Immature natural killer cell (primary cell): ENCODE measurements around the gene FOSL2. TPM values are rescaled to one million over a fixed set of nuclear protein-coding genes. Genes with fewer than 3 reads are reported as not detected.
A peak's percentile ranks its signal among the peaks of the same experiment; 100 is the strongest.

Experiments used
- DNase-seq, 3 donors: peaks; one replicate each; pipeline ENCODE4 v3.0.0; 2022; ENCODE audit warnings: mixed read lengths in 1 of 3
- H3K27ac Mint-ChIP-seq, 6 donors: one replicate each; pipeline ENCODE4 v1.8.0; 2020; ENCODE audit warnings: mixed read lengths in 6 of 6, mild to moderate bottlenecking in 5 of 6, inconsistent platforms in 4 of 6, moderate library complexity in 3 of 6
- H3K27me3 Mint-ChIP-seq, 3 donors: one replicate each; pipeline ENCODE4 v1.8.0; 2020 to 2021; ENCODE audit warnings: low read depth in 3 of 3, mild to moderate bottlenecking in 3 of 3, mixed read lengths in 3 of 3, moderate library complexity in 3 of 3, inconsistent platforms in 1 of 3
- H3K36me3 Mint-ChIP-seq, 3 donors: one replicate each; pipeline ENCODE4 v1.8.0; 2020; ENCODE audit warnings: mixed read lengths in 3 of 3, inconsistent platforms in 2 of 3, mild to moderate bottlenecking in 2 of 3
- H3K4me1 Mint-ChIP-seq, 2 donors: one replicate each; pipeline ENCODE4 v1.8.0; 2020; ENCODE audit warnings: inconsistent platforms in 2 of 2, mild to moderate bottlenecking in 2 of 2, mixed read lengths in 2 of 2, moderate library complexity in 1 of 2
- H3K4me3 Mint-ChIP-seq, 5 donors: one replicate each; pipeline ENCODE4 v1.8.0; 2020; ENCODE audit warnings: mild to moderate bottlenecking in 5 of 5, mixed read lengths in 5 of 5, inconsistent platforms in 3 of 5, moderate library complexity in 3 of 5
- H3K9me3 Mint-ChIP-seq, 6 donors: one replicate each; pipeline ENCODE4 v1.8.0; 2020; ENCODE audit warnings: mild to moderate bottlenecking in 6 of 6, mixed read lengths in 6 of 6, inconsistent platforms in 4 of 6, moderate library complexity in 3 of 6
- polyA plus RNA-seq, 3 donors: library from polyadenylated mRNA; unstranded; fragments of 300-500 nt; fragmentation: Illumina TruSeq; gene quantifications; one replicate each; pipeline ENCODE4 v1.2.3, GENCODE V29; 2021

FOSL2 gene
- polyA plus RNA-seq, 3 donors from 2014 or later: 27.2 to 54.3 (median 28.7) TPM

- H3K27me3 Mint-ChIP-seq: peaks cover 20 to 31% (median 25%) of the 10 kb centered on the region in 3 donors
- DNase-seq: peak in 2 of 3 donors; percentile 9 to 28
- H3K4me3 Mint-ChIP-seq: peak overlapping the region in 4 of 5 donors; percentile 39 to 58 (median 54)
- no peaks in the 10 kb centered on the region for H3K9me3 Mint-ChIP-seq
- peaks cover 0 to 14% (median 6%) of the 10 kb centered on the region in 3 donors for H3K36me3 Mint-ChIP-seq
- H3K4me1 Mint-ChIP-seq: peaks cover 0 to 61% of the 10 kb centered on the region in 2 donors
- peak overlapping the region in 5 of 6 donors; percentile 67 to 74 (median 72) for H3K27ac Mint-ChIP-seq
Observed at GRCh38 chr2:28398101-28398834, 5.6 kb downstream of the FOSL2 start.

DNA sequence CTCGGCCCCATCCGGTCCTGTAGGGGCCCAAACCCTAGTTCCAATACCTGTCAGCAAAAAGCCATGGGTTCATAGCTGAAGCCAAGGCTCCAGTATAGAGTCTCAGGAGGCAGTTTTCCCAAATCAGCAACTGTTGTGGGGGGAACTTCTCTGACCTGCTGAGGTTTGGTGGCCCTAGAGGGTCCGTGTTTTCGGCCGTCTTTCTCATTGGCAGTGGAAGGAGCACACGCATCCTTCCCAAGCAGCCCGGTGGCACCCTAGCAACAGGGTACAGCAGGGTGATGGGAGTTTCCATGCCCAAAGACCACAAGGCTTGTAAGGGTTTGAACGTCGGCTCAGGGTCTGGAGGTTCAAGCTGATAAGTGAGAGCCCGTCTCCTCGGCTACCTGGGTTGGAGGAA lies 6.6 kb downstream of the FOSL2 start:
- Mint-ChIP-seq H3K9me3 (no peaks in the 10 kb centered on the region), H3K4me3 (peak overlapping the region; percentile 26 to 54 (median 40)), H3K36me3 (peaks cover 6 to 24% (median 8%) of the 10 kb centered on the region in 3 donors), H3K27ac (peak overlapping the region in 5 of 6 donors; percentile 8 to 80 (median 78)), H3K27me3 (peaks cover 17 to 36% (median 34%) of the 10 kb centered on the region in 3 donors), H3K4me1 (peaks cover 0 to 71% of the 10 kb centered on the region in 2 donors)
- DNase-seq: peak in 2 of 3 donors; percentile 13 to 16

- Mint-ChIP-seq H3K27me3 (peaks cover 14 to 41% (median 38%) of the 10 kb centered on the region in 3 donors), H3K4me1 (peaks cover 4 to 78% of the 10 kb centered on the region in 2 donors), H3K9me3 (no peaks in the 10 kb centered on the region), H3K36me3 (peaks cover 6 to 28% (median 8%) of the 10 kb centered on the region in 3 donors), H3K4me3 (peak overlapping the region; percentile 4 to 58 (median 33)), H3K27ac (peak overlapping the region in 5 of 6 donors; percentile 7 to 100 (median 35))
- DNase-seq: peak in 2 of 3 donors; percentile 11 to 15
Observed at GRCh38 chr2:28399956-28400355, 7.3 kb downstream of the FOSL2 start.

DNA sequence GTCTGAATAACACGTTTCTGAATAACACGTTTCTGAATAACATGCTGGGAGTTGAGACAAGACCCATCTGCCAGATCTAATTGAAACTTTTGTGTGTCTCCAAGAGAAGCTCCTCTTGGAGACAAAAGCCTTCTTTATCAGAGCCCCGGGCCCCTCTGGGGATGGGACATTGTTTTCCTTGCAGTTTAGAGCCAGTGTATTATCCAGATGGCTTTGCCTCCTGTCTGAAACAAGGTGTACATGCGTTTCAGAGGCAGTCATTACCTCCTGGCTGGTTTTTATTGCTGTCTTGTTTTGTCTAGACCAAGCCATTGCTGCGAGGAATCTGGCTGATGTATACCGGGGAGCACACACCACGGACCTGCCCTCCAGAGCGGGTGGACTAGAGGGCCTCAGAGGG lies 7.8 kb downstream of the FOSL2 start:
- Mint-ChIP-seq H3K9me3 (no peaks in the 10 kb centered on the region), H3K27ac (peak overlapping the region in 5 of 6 donors; percentile 7 to 100 (median 35)), H3K4me3 (peak overlapping the region; percentile 2 to 58 (median 33)), H3K36me3 (peaks cover 6 to 31% (median 8%) of the 10 kb centered on the region in 3 donors), H3K27me3 (peaks cover 14 to 44% (median 38%) of the 10 kb centered on the region in 3 donors), H3K4me1 (peaks cover 8 to 83% of the 10 kb centered on the region in 2 donors)
- DNase-seq: peak in 2 of 3 donors; percentile 10 to 11

DNA sequence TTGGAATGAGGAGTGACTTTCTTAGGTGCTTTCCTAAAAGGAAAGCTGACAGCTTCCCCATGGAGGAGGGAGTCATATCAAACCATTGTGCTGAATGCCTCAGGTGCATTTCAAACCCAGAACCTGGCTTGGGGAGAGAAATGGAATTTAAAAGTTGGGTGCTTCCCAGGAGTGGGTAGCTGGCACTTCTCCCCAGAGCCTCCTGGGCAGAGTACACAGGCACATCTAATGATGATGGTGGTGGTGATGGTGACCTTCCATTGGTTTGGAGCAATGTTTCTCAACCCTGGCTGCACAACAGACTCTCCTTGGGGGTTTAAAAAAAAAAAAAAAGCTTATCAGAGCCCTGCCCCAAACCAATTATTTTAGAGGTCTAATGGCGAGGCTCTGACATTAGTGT lies 8.3 kb downstream of the FOSL2 start:
- H3K27me3 Mint-ChIP-seq: peaks cover 14 to 44% (median 41%) of the 10 kb centered on the region in 3 donors
- peak overlapping the region in 4 of 5 donors; percentile 2 to 54 (median 25) for H3K4me3 Mint-ChIP-seq
- H3K4me1 Mint-ChIP-seq: peaks cover 13 to 88% of the 10 kb centered on the region in 2 donors
- peaks cover 6 to 32% (median 8%) of the 10 kb centered on the region in 3 donors for H3K36me3 Mint-ChIP-seq
- H3K9me3 Mint-ChIP-seq: no peaks in the 10 kb centered on the region
- peak overlapping the region in 4 of 6 donors; percentile 7 to 100 (median 90) for H3K27ac Mint-ChIP-seq
- no peak for DNase-seq

DNA sequence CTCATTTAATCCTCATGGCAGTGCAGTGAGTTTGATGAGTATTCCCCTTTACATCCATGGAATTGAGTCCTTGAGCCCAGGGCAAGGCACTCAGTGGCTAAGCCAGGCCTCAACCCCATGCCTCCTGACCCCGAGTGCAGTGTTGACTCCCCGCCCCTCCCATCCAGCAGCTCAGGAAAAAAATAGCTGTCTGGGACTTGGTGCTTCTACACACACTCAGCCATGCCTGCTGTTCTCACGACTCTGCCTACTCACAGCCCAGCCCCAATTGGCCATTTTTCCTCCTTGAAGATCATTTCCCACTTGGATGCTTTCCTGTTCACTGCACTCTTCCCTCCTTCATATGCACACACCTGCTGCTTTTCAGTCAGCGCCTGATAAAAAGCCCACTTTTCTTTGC lies 8.8 kb downstream of the FOSL2 start:
- peak in 1 of 3 donors; percentile 13 for DNase-seq
- peaks cover 18 to 46% (median 46%) of the 10 kb centered on the region in 3 donors for H3K27me3 Mint-ChIP-seq
- H3K4me1 Mint-ChIP-seq: peaks cover 17 to 93% of the 10 kb centered on the region in 2 donors
- no peaks in the 10 kb centered on the region for H3K9me3 Mint-ChIP-seq
- H3K4me3 Mint-ChIP-seq: peak overlapping the region; percentile 16 to 57 (median 39)
- H3K36me3 Mint-ChIP-seq: peaks cover 11 to 36% (median 11%) of the 10 kb centered on the region in 3 donors
- H3K27ac Mint-ChIP-seq: peak overlapping the region; percentile 41 to 100 (median 92)

DNA sequence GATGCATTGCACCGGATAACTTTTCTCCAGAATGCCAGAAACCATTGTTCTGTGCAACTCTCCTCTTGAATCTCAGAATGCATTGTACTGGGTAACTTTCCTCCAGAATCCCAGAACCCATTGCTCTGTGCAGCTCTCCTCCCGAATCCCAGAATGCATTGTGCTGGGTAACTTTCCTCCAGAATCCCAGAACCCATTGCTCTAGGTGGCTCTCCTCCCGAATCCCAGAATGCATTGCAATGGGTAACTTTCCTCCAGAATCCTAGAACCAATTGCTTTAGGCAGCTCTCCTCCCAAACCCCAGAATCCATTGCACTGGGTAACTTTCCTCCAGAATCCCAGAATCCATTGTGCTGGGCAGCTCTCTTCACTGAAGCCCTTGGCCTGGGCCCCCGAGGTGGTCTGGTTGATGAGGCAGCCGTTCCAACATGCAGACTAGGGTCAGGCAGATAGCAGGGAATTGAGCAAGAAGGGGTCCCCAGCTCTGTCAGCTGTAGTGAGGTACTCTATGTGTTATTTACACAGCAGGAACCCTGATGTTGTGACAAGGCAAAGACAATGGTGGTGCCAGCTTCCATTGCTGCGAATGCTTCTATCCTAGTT lies 9.4 kb downstream of the FOSL2 start:
- peak in 2 of 3 donors; percentile 12 to 21 for DNase-seq
- peaks cover 12 to 41% (median 13%) of the 10 kb centered on the region in 3 donors for H3K36me3 Mint-ChIP-seq
- H3K9me3 Mint-ChIP-seq: no peaks in the 10 kb centered on the region

DNA sequence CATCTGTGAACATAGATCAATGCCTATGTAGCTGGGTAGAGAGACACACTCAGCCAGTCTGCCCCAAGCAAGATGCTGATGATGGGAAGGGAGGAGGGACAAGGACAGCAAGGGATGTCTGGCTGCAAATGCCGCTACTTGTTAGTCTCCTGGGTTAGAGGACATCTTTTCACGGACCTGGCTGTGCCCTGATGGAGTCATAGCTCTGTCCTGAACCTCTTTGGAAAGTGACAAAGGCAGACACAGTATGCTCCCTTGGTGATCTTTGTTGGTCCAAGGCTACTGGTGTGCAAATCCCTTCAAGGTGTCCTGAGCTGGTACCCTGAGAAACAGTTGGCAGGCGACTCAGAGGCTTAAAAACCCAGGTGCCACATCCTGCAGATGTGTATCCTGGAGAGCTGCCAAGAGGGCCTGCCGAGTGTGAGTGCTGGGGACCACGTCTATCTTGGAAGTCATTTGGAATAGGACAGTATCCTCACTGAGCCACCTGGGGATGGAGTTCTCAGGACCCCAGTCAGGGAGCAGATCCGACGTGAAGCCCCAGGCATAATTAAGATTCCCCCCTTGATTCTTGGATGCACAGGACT lies 10.8 kb downstream of the FOSL2 start:
- DNase-seq: peak in 2 of 3 donors; percentile 21 to 29
- peak overlapping the region; percentile 74 to 100 (median 92) for H3K27ac Mint-ChIP-seq
- H3K9me3 Mint-ChIP-seq: no peaks in the 10 kb centered on the region
- peaks cover 38 to 99% of the 10 kb centered on the region in 2 donors for H3K4me1 Mint-ChIP-seq
- peak overlapping the region; percentile 16 to 62 (median 39) for H3K4me3 Mint-ChIP-seq
- H3K36me3 Mint-ChIP-seq: peaks cover 12 to 46% (median 18%) of the 10 kb centered on the region in 3 donors
- peaks cover 29 to 60% (median 50%) of the 10 kb centered on the region in 3 donors for H3K27me3 Mint-ChIP-seq

More for the DNA sequence above, 9.4 kb downstream of the FOSL2 start:
- Mint-ChIP-seq H3K4me1 (peaks cover 24 to 99% of the 10 kb centered on the region in 2 donors), H3K4me3 (peak overlapping the region; percentile 16 to 57 (median 39)), H3K27me3 (peaks cover 21 to 52% (median 52%) of the 10 kb centered on the region in 3 donors), H3K27ac (peak overlapping the region; percentile 41 to 100 (median 92))

DNA sequence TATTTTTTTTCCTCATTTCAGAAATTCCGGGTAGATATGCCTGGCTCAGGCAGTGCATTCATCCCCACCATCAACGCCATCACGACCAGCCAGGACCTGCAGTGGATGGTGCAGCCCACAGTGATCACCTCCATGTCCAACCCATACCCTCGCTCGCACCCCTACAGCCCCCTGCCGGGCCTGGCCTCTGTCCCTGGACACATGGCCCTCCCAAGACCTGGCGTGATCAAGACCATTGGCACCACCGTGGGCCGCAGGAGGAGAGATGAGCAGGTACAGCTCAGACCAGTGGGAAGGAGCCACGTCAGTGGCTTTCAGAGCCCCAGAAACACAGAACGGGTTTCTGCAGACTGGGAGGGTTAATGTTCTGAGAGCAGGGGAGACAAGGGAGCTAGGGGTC lies 11.4 kb downstream of the FOSL2 start:
- peaks cover 44 to 99% of the 10 kb centered on the region in 2 donors for H3K4me1 Mint-ChIP-seq
- peak overlapping the region in 3 of 5 donors; percentile 33 to 49 (median 39) for H3K4me3 Mint-ChIP-seq

DNA sequence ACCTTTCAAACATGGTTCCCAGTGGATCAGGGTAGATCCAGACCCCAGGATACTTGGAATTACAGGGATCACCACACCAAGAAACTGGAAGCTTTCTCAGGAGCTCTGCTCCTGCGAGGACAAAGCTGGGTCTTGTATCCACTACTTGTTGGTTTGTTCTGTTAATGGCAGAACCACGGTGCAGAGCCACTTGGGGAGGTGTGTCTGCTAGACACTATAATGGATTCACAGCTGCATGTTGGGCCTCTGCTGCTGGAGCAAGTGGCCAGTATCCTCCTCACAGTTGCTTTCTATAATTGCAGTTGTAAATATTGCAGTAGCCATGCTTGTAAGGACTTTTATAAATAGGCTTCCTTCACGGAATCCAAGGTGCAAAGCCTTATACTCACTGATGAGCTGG lies 12.9 kb downstream of the FOSL2 start:
- no peaks in the 10 kb centered on the region for H3K9me3 Mint-ChIP-seq
- peaks cover 15 to 50% (median 29%) of the 10 kb centered on the region in 3 donors for H3K36me3 Mint-ChIP-seq
- H3K27ac Mint-ChIP-seq: peak overlapping the region; percentile 80 to 100 (median 100)

More for the DNA sequence above, 11.4 kb downstream of the FOSL2 start:
- no peaks in the 10 kb centered on the region for H3K9me3 Mint-ChIP-seq
- peaks cover 12 to 46% (median 22%) of the 10 kb centered on the region in 3 donors for H3K36me3 Mint-ChIP-seq
- peak in 1 of 3 donors; percentile 9 for DNase-seq
- peak overlapping the region; percentile 74 to 100 (median 92) for H3K27ac Mint-ChIP-seq
- H3K27me3 Mint-ChIP-seq: peaks cover 35 to 64% (median 56%) of the 10 kb centered on the region in 3 donors

DNA sequence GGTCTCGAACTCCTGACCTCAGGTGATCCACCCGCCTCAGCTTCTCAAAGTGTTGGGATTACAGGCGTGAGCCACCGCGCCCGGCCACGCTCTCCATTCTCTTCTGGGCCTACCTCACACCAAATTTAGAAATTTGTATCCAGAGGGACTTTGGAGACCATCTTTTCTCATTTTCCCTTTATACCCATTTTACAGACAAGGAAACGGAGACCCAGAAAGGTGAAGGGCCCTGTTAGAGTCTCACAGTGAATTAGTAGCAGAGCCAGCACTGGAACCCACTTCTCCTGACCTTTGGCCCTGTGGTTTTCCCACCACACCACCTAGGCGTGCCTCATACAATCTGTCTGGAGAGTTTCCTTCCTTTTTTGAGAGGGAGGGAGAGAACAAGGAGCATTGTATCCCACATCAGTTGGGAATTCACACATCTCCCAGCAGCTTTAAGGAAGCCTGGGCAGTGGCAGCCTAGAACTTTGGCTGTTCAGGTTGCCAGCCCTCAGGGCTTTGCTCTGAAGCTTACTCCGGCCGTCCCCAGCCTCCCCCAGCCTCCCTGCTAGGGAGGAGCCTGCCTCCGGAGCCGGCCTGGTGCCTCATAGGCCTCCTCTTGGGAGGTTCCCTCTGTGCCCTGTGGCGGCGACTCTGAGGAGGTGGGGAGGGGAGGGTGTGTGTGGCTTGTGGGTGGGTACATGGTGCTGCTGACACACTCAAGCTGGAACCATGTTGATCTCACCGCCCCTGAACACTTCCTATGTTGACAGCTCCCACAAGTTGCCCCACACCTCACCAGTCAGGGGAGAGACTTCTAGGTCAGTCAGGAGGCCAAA lies 13.8 kb downstream of the FOSL2 start:
- Mint-ChIP-seq H3K4me1 (peaks cover 68 to 100% of the 10 kb centered on the region in 2 donors), H3K27ac (peak overlapping the region; percentile 99 to 100 (median 100)), H3K9me3 (no peaks in the 10 kb centered on the region), H3K4me3 (peak overlapping the region; percentile 86 to 93 (median 87)), H3K27me3 (peaks cover 46 to 74% (median 71%) of the 10 kb centered on the region in 3 donors), H3K36me3 (peaks cover 15 to 57% (median 30%) of the 10 kb centered on the region in 3 donors)
- peak; percentile 96 for DNase-seq

More for the DNA sequence above, 12.9 kb downstream of the FOSL2 start:
- Mint-ChIP-seq H3K4me3 (no peak overlapping the region), H3K4me1 (peaks cover 59 to 99% of the 10 kb centered on the region in 2 donors), H3K27me3 (peaks cover 44 to 64% (median 64%) of the 10 kb centered on the region in 3 donors)
- DNase-seq: peak in 1 of 3 donors; percentile 11
